SK-N-SH (cell line): Measurements from ENCODE around the gene CLDN19.

Experiments used
- CTCF ChIP-seq: fragments of 200-600 bp; sonication (generic); IDR thresholded peaks from 2 replicates; pipeline ENCODE4 v1.6.1; 2017; ENCODE audit warnings: antibody characterized with exemption, mild to moderate bottlenecking, moderate library complexity
- EP300 ChIP-seq, 2 experiments: IDR thresholded peaks; 2 replicates each; pipeline versions ENCODE4 v1.4.0 to v1.6.1; 2012; ENCODE audit warnings: borderline replicate concordance in 1 of 2, low read depth in 1 of 2, low read length in 1 of 2
- NRF1 ChIP-seq: IDR thresholded peaks from 2 replicates; pipeline ENCODE4 v1.6.1; 2012; ENCODE audit warnings: low read depth, mild to moderate bottlenecking, low read length
- POLR2AphosphoS5 ChIP-seq: IDR thresholded peaks from 2 replicates; pipeline ENCODE4 v1.6.1; 2012; ENCODE audit warnings: low read depth, low read length
- RCOR1 ChIP-seq: fragments of 150-350 bp; IDR thresholded peaks from 2 replicates; pipeline ENCODE4 v1.6.1; 2017; ENCODE audit warnings: antibody characterized with exemption, low read length
- SMC3 ChIP-seq: IDR thresholded peaks from 2 replicates; pipeline ENCODE4 v1.6.1; 2012; ENCODE audit warnings: low read depth, low read length, improper control_type of control experiment
- TAF1 ChIP-seq: IDR thresholded peaks from 2 replicates; pipeline ENCODE4 v1.6.1; 2012; ENCODE audit warnings: low read depth, mild to moderate bottlenecking, low read length, moderate library complexity, borderline replicate concordance

- no peak for TF ChIP-seq CTCF
- TF ChIP-seq SMC3, result no peak
- no peak for TF ChIP-seq TAF1
- TF ChIP-seq EP300 (IDR thresholded peaks at IDR 0.05; ENCODE audit: borderline replicate concordance in 1 of 2, low read depth in 1 of 2, low read length in 1 of 2), result no peak
- no peak for TF ChIP-seq POLR2AphosphoS5
- TF ChIP-seq RCOR1, result no peak
- no peak for TF ChIP-seq NRF1
Measured at GRCh38 chr1:42738678-42739226, 1.3 kb downstream of the CLDN19 start.
